ENCODE results near the gene HTR1A. TPM values are rescaled to one million over a fixed set of nuclear protein-coding genes. Genes with fewer than 3 reads are reported as not detected.

The HTR1A gene
- not detected in 2 replicates for total RNA-seq

DNA sequence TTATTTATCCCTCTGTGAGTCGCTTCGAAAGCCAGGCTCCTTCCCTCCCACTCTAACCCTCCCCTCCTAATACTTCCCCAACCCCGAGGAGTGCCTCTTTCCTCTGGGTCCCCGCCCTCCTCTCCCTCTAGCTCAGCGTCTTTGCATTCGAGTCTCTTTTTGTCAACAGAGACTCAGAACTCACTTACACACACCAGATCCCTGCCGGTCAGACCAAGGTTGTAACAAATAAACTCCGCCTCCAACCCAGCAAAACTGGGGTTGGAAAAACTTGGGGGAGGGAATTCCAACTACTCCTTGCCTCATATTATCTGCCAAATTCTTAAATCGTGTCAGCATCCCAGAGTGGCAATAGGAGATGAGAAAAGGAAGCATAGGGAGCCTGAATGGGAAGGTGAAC is at the start of gene HTR1A:
TSS of gene HTR1A (minus strand) at position 167 of the 400 bp plus-strand sequence. CDS start 726 bp downstream, outside the sequence.

Other genes with a start within 250 kb of the HTR1A start
- gene RNF180, start 203.4 kb upstream of the HTR1A start, total RNA-seq = 1.8 and 3.2 TPM in 2 replicates

All from hair follicular keratinocyte (primary cell).